SU-DHL-6 (cell line): ENCODE data around the gene ERMN.

Experiments used
- H2AFZ ChIP-seq: fragments of 200-600 bp; sonication (generic); 2 replicates; pipeline ENCODE4 v1.6.1; 2014; ENCODE audit warnings: low read depth, mild to moderate bottlenecking, moderate library complexity, mixed read lengths, antibody characterized with exemption, low read length; ENCODE audit not compliant: severe bottlenecking
- H3F3A ChIP-seq: fragments of 200-600 bp; shearing (Covaris generic); 2 replicates; pipeline ENCODE4 v1.6.0; 2016; ENCODE audit warnings: antibody characterized with exemption, mild to moderate bottlenecking; ENCODE audit not compliant: insufficient read depth
- H3K27ac ChIP-seq: fragments of 200-600 bp; sonication (generic); 2 replicates; pipeline ENCODE4 v1.5.1; 2016; ENCODE audit warnings: low read depth, mild to moderate bottlenecking, low read length, moderate library complexity, mixed read lengths
- H3K27me3 ChIP-seq: fragments of 200-600 bp; sonication (generic), shearing (Covaris generic); 2 replicates; pipeline ENCODE4 v1.6.0; 2014; ENCODE audit warnings: mild to moderate bottlenecking, low read length
- H3K36me3 ChIP-seq: fragments of 200-600 bp; sonication (generic); 2 replicates; pipeline ENCODE4 v1.6.1; 2014; ENCODE audit warnings: mild to moderate bottlenecking, low read length, mixed read lengths
- H3K4me2 ChIP-seq: fragments of 300-600, 200-600 bp; shearing (Covaris generic), sonication (generic); 2 replicates; pipeline ENCODE4 v1.6.0; 2014; ENCODE audit warnings: low read length, low read depth, mild to moderate bottlenecking; ENCODE audit not compliant: poor library complexity, severe bottlenecking
- H3K4me3 ChIP-seq: fragments of 200-600 bp; sonication (generic); 2 replicates; pipeline ENCODE4 v1.5.1; 2014; ENCODE audit warnings: antibody characterized with exemption, low read length, mild to moderate bottlenecking, mixed read lengths; ENCODE audit not compliant: insufficient read depth, poor library complexity, severe bottlenecking
- H3K79me2 ChIP-seq: fragments of 200-600 bp; sonication (generic); 2 replicates; pipeline ENCODE4 v1.6.1; 2014; ENCODE audit warnings: mild to moderate bottlenecking, low read length, moderate library complexity; ENCODE audit not compliant: insufficient read depth
- H3K9ac ChIP-seq: fragments of 200-600 bp; sonication (generic); 2 replicates; pipeline ENCODE4 v1.7.0; 2014; ENCODE audit warnings: mild to moderate bottlenecking, low read length
- H3K9me2 ChIP-seq: fragments of 200-600 bp; sonication (generic); replicated peaks from 2 replicates; pipeline ENCODE4 v1.6.1; 2014; ENCODE audit warnings: low read length; ENCODE audit not compliant: insufficient read depth
- H3K9me3 ChIP-seq: fragments of 200-600 bp; sonication (generic); 2 replicates; pipeline ENCODE4 v1.6.1; 2014; ENCODE audit warnings: low read length, mixed read lengths; ENCODE audit not compliant: insufficient read depth
- H4K20me1 ChIP-seq: fragments of 200-600 bp; sonication (generic); 2 replicates; pipeline ENCODE4 v1.6.1; 2014; ENCODE audit warnings: low read depth, mild to moderate bottlenecking, antibody characterized with exemption, low read length, moderate library complexity, mixed read lengths
- CTCF ChIP-seq: fragments of 200-600 bp; sonication (generic); IDR thresholded peaks from one replicate; pipeline ENCODE4 v1.5.1; 2017; ENCODE audit warnings: antibody characterized with exemption, mild to moderate bottlenecking, low read length, moderate library complexity; ENCODE audit not compliant: insufficient read depth, poor library complexity, severe bottlenecking
- EZH2phosphoT487 ChIP-seq: fragments of 200-600 bp; sonication (generic), shearing (Covaris generic); conservative IDR thresholded peaks from 2 replicates; pipeline ENCODE4 v1.6.1; 2018; ENCODE audit warnings: mild to moderate bottlenecking, antibody characterized with exemption, low read length, moderate library complexity, mixed read lengths

ERMN gene

GRCh38 chr2:157321466-157321865 is 4.2 kb downstream of the ERMN start:
- no peak overlapping the region for H3K4me3 ChIP-seq

GRCh38 chr2:157320409-157320808 is 5.2 kb downstream of the ERMN start:
- Histone ChIP-seq H3K9me2 (no peaks in the 10 kb centered on the region), H3K27me3 (no peaks in the 10 kb centered on the region), H3K36me3 (no peaks in the 10 kb centered on the region), H3K9me3 (no peaks in the 10 kb centered on the region), H3K79me2 (no peaks in the 10 kb centered on the region), H3K9ac (no peak overlapping the region), H3K4me2 (no peak overlapping the region), H3K27ac (no peak overlapping the region), H3K4me3 (no peak overlapping the region), H4K20me1 (no peaks in the 10 kb centered on the region), H2AFZ (no peak overlapping the region), H3F3A (no peaks in the 10 kb centered on the region)
- TF ChIP-seq EZH2phosphoT487 (no peak), CTCF (no peak)

More at GRCh38 chr2:157321466-157321865, 4.2 kb downstream of the ERMN start:
- no peaks in the 10 kb centered on the region for H3K9me3 ChIP-seq
- no peaks in the 10 kb centered on the region for H3K9me2 ChIP-seq
- no peak overlapping the region for H3K9ac ChIP-seq
- H3K27ac ChIP-seq = no peak overlapping the region
- TF ChIP-seq EZH2phosphoT487 (no peak), CTCF (no peak)
- H4K20me1 ChIP-seq = no peaks in the 10 kb centered on the region
- no peak overlapping the region for H2AFZ ChIP-seq
- H3K4me2 ChIP-seq = no peak overlapping the region
- H3K27me3 ChIP-seq = no peaks in the 10 kb centered on the region
- H3K36me3 ChIP-seq = no peaks in the 10 kb centered on the region
- no peaks in the 10 kb centered on the region for H3K79me2 ChIP-seq
- H3F3A ChIP-seq = no peaks in the 10 kb centered on the region

GRCh38 chr2:157319795-157320194 is 5.8 kb downstream of the ERMN start:
- Histone ChIP-seq H3K9me2 (no peaks in the 10 kb centered on the region), H4K20me1 (no peaks in the 10 kb centered on the region), H3K27me3 (no peaks in the 10 kb centered on the region), H3K36me3 (no peaks in the 10 kb centered on the region), H3K79me2 (no peaks in the 10 kb centered on the region), H3K9ac (no peak overlapping the region), H3K4me2 (no peak overlapping the region), H3K4me3 (no peak overlapping the region), H3F3A (no peaks in the 10 kb centered on the region), H3K9me3 (no peaks in the 10 kb centered on the region), H2AFZ (no peak overlapping the region), H3K27ac (no peak overlapping the region)
- TF ChIP-seq EZH2phosphoT487 (no peak), CTCF (no peak)

- TF ChIP-seq EZH2phosphoT487 (no peak), CTCF (no peak)
- Histone ChIP-seq H3K27me3 (no peaks in the 10 kb centered on the region), H3K27ac (no peak overlapping the region), H2AFZ (no peak overlapping the region), H3K9ac (no peak overlapping the region), H3K4me2 (no peak overlapping the region), H3K9me3 (no peaks in the 10 kb centered on the region), H4K20me1 (no peaks in the 10 kb centered on the region), H3K9me2 (no peaks in the 10 kb centered on the region), H3K4me3 (no peak overlapping the region), H3K36me3 (no peaks in the 10 kb centered on the region), H3K79me2 (no peaks in the 10 kb centered on the region), H3F3A (no peaks in the 10 kb centered on the region)
Measured at GRCh38 chr2:157318884-157319283, 6.7 kb downstream of the ERMN start.
